Measurements from ENCODE around the gene BCL2.
A peak's percentile ranks its signal among the peaks of the same experiment; 100 is the strongest.
"Not testable (repeated sequence)": the region's sequence is repeated elsewhere in the genome, so short reads cannot be mapped to it uniquely, and the experiment has no call there.

BCL2 gene

GRCh38 chr18:63206433-63207142 is 113.0 kb downstream of the BCL2 start:
- FAIRE-seq: no peak
- DNase-seq (ENCODE audit: low spot score): no peak

GRCh38 chr18:63205791-63206252 is 113.7 kb downstream of the BCL2 start:
- DNase-seq (ENCODE audit: low spot score) (no peak), FAIRE-seq (no peak)

GRCh38 chr18:63203497-63203896 is 116.1 kb downstream of the BCL2 start:
- DNase-seq (ENCODE audit: low spot score): no peak

GRCh38 chr18:63202828-63203227 is 116.7 kb downstream of the BCL2 start:
- DNase-seq (ENCODE audit: low spot score) (no peak), FAIRE-seq (no peak)

More at GRCh38 chr18:63203497-63203896, 116.1 kb downstream of the BCL2 start:
- FAIRE-seq: no peak

- not testable (repeated sequence) for DNase-seq (ENCODE audit: low spot score); FAIRE-seq
Measured at GRCh38 chr18:63201456-63201855, 118.1 kb downstream of the BCL2 start.

GRCh38 chr18:63199743-63200241 is 119.8 kb downstream of the BCL2 start:
- DNase-seq (ENCODE audit: low spot score) (no peak), FAIRE-seq (no peak)

- FAIRE-seq (no peak), DNase-seq (ENCODE audit: low spot score) (no peak)
Measured at GRCh38 chr18:63198868-63199742, 120.5 kb downstream of the BCL2 start.

GRCh38 chr18:63198098-63198760 is 121.3 kb downstream of the BCL2 start:
- FAIRE-seq (peak; percentile 97), DNase-seq (ENCODE audit: low spot score) (no peak)

- FAIRE-seq (no peak), DNase-seq (ENCODE audit: low spot score) (no peak)
Measured at GRCh38 chr18:63197246-63197869, 122.2 kb downstream of the BCL2 start.

GRCh38 chr18:63195326-63196159 is 124.0 kb downstream of the BCL2 start:
- no peak for FAIRE-seq
- DNase-seq (ENCODE audit: low spot score): no peak

- no peak for FAIRE-seq
- no peak for DNase-seq (ENCODE audit: low spot score)
Measured at GRCh38 chr18:63192885-63193349, 126.7 kb downstream of the BCL2 start.

GRCh38 chr18:63192126-63192884 is 127.3 kb downstream of the BCL2 start:
- FAIRE-seq: no peak

GRCh38 chr18:63191413-63191812 is 128.2 kb downstream of the BCL2 start:
- no peak for DNase-seq (ENCODE audit: low spot score)
- no peak for FAIRE-seq

More at GRCh38 chr18:63192126-63192884, 127.3 kb downstream of the BCL2 start:
- DNase-seq (ENCODE audit: low spot score): no peak

GRCh38 chr18:63190838-63191237 is 128.7 kb downstream of the BCL2 start:
- not testable (repeated sequence) for DNase-seq (ENCODE audit: low spot score); FAIRE-seq

- DNase-seq (ENCODE audit: low spot score) (no peak), FAIRE-seq (no peak)
Measured at GRCh38 chr18:63189817-63190216, 129.8 kb downstream of the BCL2 start.

GRCh38 chr18:63189041-63189440 is 130.5 kb downstream of the BCL2 start:
- no peak for DNase-seq (ENCODE audit: low spot score)
- FAIRE-seq: no peak

- no peak for FAIRE-seq
- DNase-seq (ENCODE audit: low spot score): no peak
Measured at GRCh38 chr18:63187791-63188460, 131.6 kb downstream of the BCL2 start.

GRCh38 chr18:63187223-63187574 is 132.4 kb downstream of the BCL2 start:
- DNase-seq (ENCODE audit: low spot score) (no peak), FAIRE-seq (no peak)
